ENCODE results near the gene PARN. TPM values are rescaled to one million over a fixed set of nuclear protein-coding genes. Genes with fewer than 3 reads are reported as not detected.

Gene PARN
- total and polyA plus RNA-seq, 9 of the 15 experiments (the other 6 are each of a cell fraction or from before 2014, with no cell fraction given), result 9.6 to 51.3 (median 40.4) TPM

DNA sequence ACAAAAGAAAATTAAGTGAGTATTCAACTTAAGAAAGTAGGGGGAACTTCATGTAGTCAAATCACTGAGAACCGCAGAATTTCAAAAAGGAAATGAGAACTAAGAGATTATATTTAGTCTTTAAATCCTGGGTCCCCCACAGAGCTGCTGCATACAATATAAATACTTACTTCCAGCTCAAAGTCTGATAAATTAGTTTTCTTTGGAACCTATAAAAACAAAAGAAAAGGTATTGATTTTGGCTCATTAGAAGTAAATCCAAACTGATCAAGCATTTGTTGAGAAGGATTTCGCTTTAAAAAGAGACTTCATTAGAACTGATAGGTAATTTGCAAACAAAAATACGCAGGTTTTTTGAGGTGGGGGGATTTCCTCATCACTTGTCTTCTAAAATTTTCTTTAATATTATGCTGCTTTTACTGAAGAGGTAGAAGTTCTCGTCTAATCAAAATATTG, 21.9 kb downstream of the PARN start:
- WGBS (ENCODE audit: insufficient coverage, low coverage, missing lambda C conversion rate), result 94% methylated on average over 4 of the region's 4 CpGs
- FAIRE-seq, result no peak

DNA sequence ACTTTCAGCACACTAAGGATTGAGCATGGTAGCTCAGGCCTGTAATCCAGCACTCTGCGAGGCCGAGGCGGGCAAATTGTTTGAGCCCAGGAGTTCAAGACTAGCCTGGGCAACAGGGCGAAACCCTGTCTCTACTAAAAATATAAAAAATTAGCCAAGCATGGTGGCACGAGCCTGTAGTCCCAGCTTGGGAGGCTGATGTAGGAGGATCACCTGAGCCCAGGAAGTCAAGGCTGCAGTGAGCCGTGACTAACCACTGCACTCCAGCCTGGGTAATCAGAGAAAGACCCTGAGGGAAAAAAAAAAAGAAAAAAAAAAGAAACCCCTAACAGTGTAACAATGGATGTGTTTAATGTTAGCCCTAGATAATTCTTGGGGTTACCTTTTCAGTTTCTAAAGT, 24.0 kb downstream of the PARN start:
- no peak overlapping the region for H3K27ac ChIP-seq (ENCODE audit: extremely low read depth, low read depth, low read length)
- H4K20me1 ChIP-seq (replicated peaks; ENCODE audit: control insufficient read depth, insufficient read depth, low read length), result no peaks in the 10 kb centered on the region

More for the DNA sequence above, 21.9 kb downstream of the PARN start:
- no TSS peak for BruUV-seq (replicated peaks)
- in situ Hi-C loops (cut with MboI), result no loop called here
- no peak overlapping the region for H3K27ac ChIP-seq (ENCODE audit: extremely low read depth, low read depth, low read length)
- H4K20me1 ChIP-seq (replicated peaks; ENCODE audit: control insufficient read depth, insufficient read depth, low read length), result no peaks in the 10 kb centered on the region
- no peak overlapping the region for H3K9ac ChIP-seq (ENCODE audit: insufficient read depth in 1 of 2, low read depth in 2 of 2, low read length in 2 of 2)
- H3K4me1 ChIP-seq (replicated peaks in 1 of 2; ENCODE audit: control insufficient read depth in 2 of 2, insufficient read depth in 2 of 2, low read length in 2 of 2), result no peaks in the 10 kb centered on the region
- no peaks in the 10 kb centered on the region for H3K79me2 ChIP-seq (ENCODE audit: control insufficient read depth, insufficient read depth, low read length)
- intact Hi-C loops (cut with micrococcal nuclease), result no loop called here
- ChIA-PET CTCF (ENCODE audit: low intra/inter-chr PET ratio) (no interaction called here), POLR2A (interaction anchor here (0.5 to 1.2 kb wide), 2 partner anchors 21 to 22 kb away, joined by 3 read pairs; partner anchors contain the start of gene PARN)
- no peak overlapping the region for H2AFZ ChIP-seq (ENCODE audit: low read depth, low read length)
- ATAC-seq (no peak), DNase-seq (ENCODE audit: extremely low read depth in 1 of 4, low spot score in 3 of 4) (no peak)
- H3K4me2 ChIP-seq (ENCODE audit: insufficient read depth, low read length), result no peak overlapping the region
- H3K4me3 ChIP-seq, result no peak overlapping the region
- TF ChIP-seq CC2D1A (IDR thresholded peaks at IDR 0.05) (no peak), ZNF224 (CRISPR knock-in tag; IDR thresholded peaks at IDR 0.05) (no peak), MTA3 (IDR thresholded peaks at IDR 0.05; ENCODE audit: borderline replicate concordance) (no peak), ATF1 (CRISPR knock-in tag; IDR thresholded peaks at IDR 0.05) (no peak), ATF1 (tag; IDR thresholded peaks at IDR 0.05) (no peak), RAD51 (IDR thresholded peaks at IDR 0.05; ENCODE audit: borderline replicate concordance, low read depth) (no peak), SIRT6 (IDR thresholded peaks at IDR 0.05; ENCODE audit: low read depth, low read length) (no peak), MIER1 (IDR thresholded peaks at IDR 0.05; ENCODE audit: low read depth) (no peak), ZFX (CRISPR knock-in tag; IDR thresholded peaks at IDR 0.05) (no peak), HOXB6 (CRISPR knock-in tag; IDR thresholded peaks at IDR 0.05; ENCODE audit: borderline replicate concordance) (no peak)
- peaks cover 71% of the 10 kb centered on the region for H3K36me3 ChIP-seq (ENCODE audit: control insufficient read depth, insufficient read depth, low read length)
- H3K27me3 ChIP-seq (ENCODE audit: control insufficient read depth in 2 of 2, insufficient read depth in 2 of 2, low read length in 2 of 2), result no peaks in the 10 kb centered on the region
- no peaks in the 10 kb centered on the region for H3K9me3 ChIP-seq (replicated peaks; ENCODE audit: control insufficient read depth, insufficient read depth, low read depth, low read length)
- H3K9me1 ChIP-seq (ENCODE audit: control insufficient read depth, insufficient read depth, low read length), result no peaks in the 10 kb centered on the region

More for the DNA sequence above, 24.0 kb downstream of the PARN start:
- no peaks in the 10 kb centered on the region for H3K4me1 ChIP-seq (replicated peaks in 1 of 2; ENCODE audit: control insufficient read depth in 2 of 2, insufficient read depth in 2 of 2, low read length in 2 of 2)
- POLR2A ChIA-PET, result interaction anchor here (0.7 to 1.1 kb wide), 4 partner anchors 8 to 33 kb away, joined by 3 to 4 read pairs (median 3); partner anchors contain the start of gene PARN
- CTCF ChIA-PET (ENCODE audit: low intra/inter-chr PET ratio), result no interaction called here
- no peaks in the 10 kb centered on the region for H3K9me3 ChIP-seq (replicated peaks; ENCODE audit: control insufficient read depth, insufficient read depth, low read depth, low read length)
- intact Hi-C loops (cut with micrococcal nuclease) (no loop called here), in situ Hi-C loops (cut with MboI) (no loop called here)
- H3K79me2 ChIP-seq (ENCODE audit: control insufficient read depth, insufficient read depth, low read length), result no peaks in the 10 kb centered on the region
- WGBS (ENCODE audit: insufficient coverage, low coverage, missing lambda C conversion rate), result 86% methylated on average over 6 of the region's 6 CpGs
- no TSS peak for BruUV-seq (replicated peaks)
- no peak for FAIRE-seq
- TF ChIP-seq ZNF133 (CRISPR knock-in tag; IDR thresholded peaks at IDR 0.05), result no peak
- TF ChIP-seq, protein P1, sequence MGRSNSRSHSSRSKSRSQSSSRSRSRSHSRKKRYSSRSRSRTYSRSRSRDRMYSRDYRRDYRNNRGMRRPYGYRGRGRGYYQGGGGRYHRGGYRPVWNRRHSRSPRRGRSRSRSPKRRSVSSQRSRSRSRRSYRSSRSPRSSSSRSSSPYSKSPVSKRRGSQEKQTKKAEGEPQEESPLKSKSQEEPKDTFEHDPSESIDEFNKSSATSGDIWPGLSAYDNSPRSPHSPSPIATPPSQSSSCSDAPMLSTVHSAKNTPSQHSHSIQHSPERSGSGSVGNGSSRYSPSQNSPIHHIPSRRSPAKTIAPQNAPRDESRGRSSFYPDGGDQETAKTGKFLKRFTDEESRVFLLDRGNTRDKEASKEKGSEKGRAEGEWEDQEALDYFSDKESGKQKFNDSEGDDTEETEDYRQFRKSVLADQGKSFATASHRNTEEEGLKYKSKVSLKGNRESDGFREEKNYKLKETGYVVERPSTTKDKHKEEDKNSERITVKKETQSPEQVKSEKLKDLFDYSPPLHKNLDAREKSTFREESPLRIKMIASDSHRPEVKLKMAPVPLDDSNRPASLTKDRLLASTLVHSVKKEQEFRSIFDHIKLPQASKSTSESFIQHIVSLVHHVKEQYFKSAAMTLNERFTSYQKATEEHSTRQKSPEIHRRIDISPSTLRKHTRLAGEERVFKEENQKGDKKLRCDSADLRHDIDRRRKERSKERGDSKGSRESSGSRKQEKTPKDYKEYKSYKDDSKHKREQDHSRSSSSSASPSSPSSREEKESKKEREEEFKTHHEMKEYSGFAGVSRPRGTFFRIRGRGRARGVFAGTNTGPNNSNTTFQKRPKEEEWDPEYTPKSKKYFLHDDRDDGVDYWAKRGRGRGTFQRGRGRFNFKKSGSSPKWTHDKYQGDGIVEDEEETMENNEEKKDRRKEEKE (IDR thresholded peaks at IDR 0.05; ENCODE audit: borderline replicate concordance in 1 of 2, control insufficient read depth in 1 of 2, low read depth in 2 of 2, low read length in 1 of 2), result no peak
- TF ChIP-seq BRF1 (IDR thresholded peaks at IDR 0.05; ENCODE audit: borderline replicate concordance, extremely low read depth, insufficient read length), result no peak
- TF ChIP-seq ZNF140 (CRISPR knock-in tag; IDR thresholded peaks at IDR 0.05), result no peak
- TF ChIP-seq CHD2 (IDR thresholded peaks at IDR 0.05; ENCODE audit: low read depth, low read length), result no peak
- no peak overlapping the region for H2AFZ ChIP-seq (ENCODE audit: low read depth, low read length)
- H3K36me3 ChIP-seq (ENCODE audit: control insufficient read depth, insufficient read depth, low read length), result peaks cover 77% of the 10 kb centered on the region
- no peak for DNase-seq (ENCODE audit: extremely low read depth in 1 of 4, low spot score in 3 of 4)
- no peak overlapping the region for H3K4me2 ChIP-seq (ENCODE audit: insufficient read depth, low read length)
- H3K9me1 ChIP-seq (ENCODE audit: control insufficient read depth, insufficient read depth, low read length), result no peaks in the 10 kb centered on the region
- H3K27me3 ChIP-seq (ENCODE audit: control insufficient read depth in 2 of 2, insufficient read depth in 2 of 2, low read length in 2 of 2), result no peaks in the 10 kb centered on the region
- no peak for ATAC-seq
- no peak overlapping the region for H3K9ac ChIP-seq (ENCODE audit: insufficient read depth in 1 of 2, low read depth in 2 of 2, low read length in 2 of 2)
- H3K4me3 ChIP-seq, result no peak overlapping the region

Measured in K562 (cell line).